ENCODE data around the gene NTN1. TPM values are rescaled to one million over a fixed set of nuclear protein-coding genes. Genes with fewer than 3 reads are reported as not detected.

The NTN1 gene
- total RNA-seq, 4 donors from 2014 or later: 74.3 to 211 (median 107) TPM

GRCh38 chr17:8995711-8996110 lies 25.6 kb upstream of the NTN1 start:
- Histone ChIP-seq H3K4me3 (no peak overlapping the region), H3K27ac (no peak overlapping the region), H3K4me1 (peaks cover 0 to 7% (median 0%) of the 10 kb centered on the region in 3 donors), H3K9me3 (no peaks in the 10 kb centered on the region), H3K36me3 (no peaks in the 10 kb centered on the region), H3K27me3 (no peaks in the 10 kb centered on the region)
- no peak for TF ChIP-seq CTCF (IDR thresholded peaks at IDR 0.05)
- no peak for TF ChIP-seq EP300 (IDR thresholded peaks at IDR 0.05)
- no peak for TF ChIP-seq POLR2A (IDR thresholded peaks at IDR 0.05)
- no peak for TF ChIP-seq POLR2AphosphoS5 (IDR thresholded peaks at IDR 0.05)
- WGBS, 2 donors (ENCODE audit: low coverage in 1 of 2): 82 to 83% methylated on average over 1 to 7 of the region's 7 CpGs
- ATAC-seq: no peak

GRCh38 chr17:8997994-8998628 lies 23.2 kb upstream of the NTN1 start:
- no peak for ATAC-seq
- H3K4me1 ChIP-seq: peaks cover 0 to 12% (median 9%) of the 10 kb centered on the region in 3 donors
- no peak for TF ChIP-seq EP300 (IDR thresholded peaks at IDR 0.05)
- TF ChIP-seq CTCF (IDR thresholded peaks at IDR 0.05): peak; percentile 61 to 83 (median 81)

GRCh38 chr17:9001559-9001958 lies 19.8 kb upstream of the NTN1 start:
- WGBS, 2 donors (ENCODE audit: low coverage in 1 of 2): 68 to 82% methylated on average over 3 of the region's 3 CpGs
- H3K27me3 ChIP-seq: peaks cover 31% of the 10 kb centered on the region
- H3K4me1 ChIP-seq: peaks cover 0 to 44% (median 9%) of the 10 kb centered on the region in 3 donors
- no peak overlapping the region for H3K27ac ChIP-seq
- H3K4me3 ChIP-seq: no peak overlapping the region
- ATAC-seq: no peak
- no peaks in the 10 kb centered on the region for H3K9me3 ChIP-seq
- TF ChIP-seq CTCF (IDR thresholded peaks at IDR 0.05): no peak
- TF ChIP-seq POLR2A (IDR thresholded peaks at IDR 0.05): no peak
- no peak for TF ChIP-seq EP300 (IDR thresholded peaks at IDR 0.05)
- no peaks in the 10 kb centered on the region for H3K36me3 ChIP-seq

More at GRCh38 chr17:8997994-8998628, 23.2 kb upstream of the NTN1 start:
- Histone ChIP-seq H3K27me3 (peaks cover 4% of the 10 kb centered on the region), H3K9me3 (no peaks in the 10 kb centered on the region), H3K36me3 (no peaks in the 10 kb centered on the region), H3K4me3 (no peak overlapping the region), H3K27ac (no peak overlapping the region)
- 6 to 11% methylated on average over 8 of the region's 9 CpGs for WGBS, 2 donors (ENCODE audit: low coverage in 1 of 2)

- no peak for ATAC-seq
- TF ChIP-seq POLR2A (IDR thresholded peaks at IDR 0.05) (no peak), CTCF (IDR thresholded peaks at IDR 0.05) (no peak), POLR2AphosphoS5 (IDR thresholded peaks at IDR 0.05) (no peak), EP300 (IDR thresholded peaks at IDR 0.05) (no peak)
- Histone ChIP-seq H3K4me3 (no peak overlapping the region), H3K4me1 (peaks cover 0 to 44% (median 9%) of the 10 kb centered on the region in 3 donors), H3K27me3 (peaks cover 31% of the 10 kb centered on the region), H3K9me3 (no peaks in the 10 kb centered on the region), H3K36me3 (no peaks in the 10 kb centered on the region), H3K27ac (peak overlapping the region in 2 of 4 donors; percentile 74 to 86)
- WGBS, 2 donors (ENCODE audit: low coverage in 1 of 2): 59 to 77% methylated on average over 8 of the region's 15 CpGs
Observed at GRCh38 chr17:9002227-9002605, 19.1 kb upstream of the NTN1 start.

Measured in gastroesophageal sphincter (tissue), 4 donors.